Fibroblast of pulmonary artery (primary cell): ENCODE measurements around the gene ZMYM5.
"Not testable (repeated sequence)": the region's sequence is repeated elsewhere in the genome, so short reads cannot be mapped to it uniquely, and the experiment has no call there.

Experiments used
- DNase-seq: peaks from one replicate; pipeline ENCODE4 v3.0.0-alpha.2; 2010; ENCODE audit warnings: low read depth
- H3K4me3 ChIP-seq: replicated peaks from 2 replicates; pipeline ENCODE4 v1.5.1; 2011; ENCODE audit warnings: low read depth, mild to moderate bottlenecking, control low read depth, low read length, moderate library complexity
- TF ChIP-seq, protein P1 (sequence below): IDR thresholded peaks from 2 replicates; pipeline ENCODE4 v1.5.1; 2011; ENCODE audit warnings: mild to moderate bottlenecking, control low read depth, low read length, inconsistent platforms; ENCODE audit errors: missing control alignments

ZMYM5 gene

DNA sequence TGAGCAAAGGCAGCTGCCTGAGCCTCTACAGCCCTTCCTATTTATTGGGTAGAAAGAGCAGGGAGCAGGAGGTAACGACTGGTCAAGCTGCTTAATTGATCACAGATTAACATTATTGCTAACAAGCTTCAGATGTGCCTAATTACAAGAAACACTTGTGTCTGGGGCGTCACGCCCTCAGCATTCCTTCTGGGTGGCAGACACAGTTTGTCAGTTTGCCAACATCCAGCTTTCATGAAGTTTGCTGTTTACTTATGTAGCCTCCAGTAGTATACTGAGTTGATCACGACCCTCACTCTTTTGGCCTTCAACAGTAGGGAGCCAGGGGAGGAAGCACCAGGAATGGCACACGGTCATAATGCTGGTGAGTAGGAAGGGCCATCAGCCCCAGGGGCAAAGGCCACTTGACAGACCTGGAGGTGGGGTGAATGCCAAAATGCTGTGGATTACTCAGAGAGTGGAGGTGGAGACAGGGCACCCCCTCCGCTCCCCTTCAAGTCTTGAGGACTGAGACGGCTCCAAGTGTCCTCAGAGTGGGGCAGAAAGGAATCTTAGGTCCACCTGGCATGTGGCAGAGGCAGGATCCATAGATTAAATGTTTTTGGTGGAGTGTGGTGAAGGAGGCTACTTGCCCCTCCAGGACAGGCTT, 45.8 kb downstream of the ZMYM5 start:
- H3K4me3 ChIP-seq = no peak overlapping the region
- TF ChIP-seq, protein P1, sequence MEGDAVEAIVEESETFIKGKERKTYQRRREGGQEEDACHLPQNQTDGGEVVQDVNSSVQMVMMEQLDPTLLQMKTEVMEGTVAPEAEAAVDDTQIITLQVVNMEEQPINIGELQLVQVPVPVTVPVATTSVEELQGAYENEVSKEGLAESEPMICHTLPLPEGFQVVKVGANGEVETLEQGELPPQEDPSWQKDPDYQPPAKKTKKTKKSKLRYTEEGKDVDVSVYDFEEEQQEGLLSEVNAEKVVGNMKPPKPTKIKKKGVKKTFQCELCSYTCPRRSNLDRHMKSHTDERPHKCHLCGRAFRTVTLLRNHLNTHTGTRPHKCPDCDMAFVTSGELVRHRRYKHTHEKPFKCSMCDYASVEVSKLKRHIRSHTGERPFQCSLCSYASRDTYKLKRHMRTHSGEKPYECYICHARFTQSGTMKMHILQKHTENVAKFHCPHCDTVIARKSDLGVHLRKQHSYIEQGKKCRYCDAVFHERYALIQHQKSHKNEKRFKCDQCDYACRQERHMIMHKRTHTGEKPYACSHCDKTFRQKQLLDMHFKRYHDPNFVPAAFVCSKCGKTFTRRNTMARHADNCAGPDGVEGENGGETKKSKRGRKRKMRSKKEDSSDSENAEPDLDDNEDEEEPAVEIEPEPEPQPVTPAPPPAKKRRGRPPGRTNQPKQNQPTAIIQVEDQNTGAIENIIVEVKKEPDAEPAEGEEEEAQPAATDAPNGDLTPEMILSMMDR = no peak
- no peak for DNase-seq

DNA sequence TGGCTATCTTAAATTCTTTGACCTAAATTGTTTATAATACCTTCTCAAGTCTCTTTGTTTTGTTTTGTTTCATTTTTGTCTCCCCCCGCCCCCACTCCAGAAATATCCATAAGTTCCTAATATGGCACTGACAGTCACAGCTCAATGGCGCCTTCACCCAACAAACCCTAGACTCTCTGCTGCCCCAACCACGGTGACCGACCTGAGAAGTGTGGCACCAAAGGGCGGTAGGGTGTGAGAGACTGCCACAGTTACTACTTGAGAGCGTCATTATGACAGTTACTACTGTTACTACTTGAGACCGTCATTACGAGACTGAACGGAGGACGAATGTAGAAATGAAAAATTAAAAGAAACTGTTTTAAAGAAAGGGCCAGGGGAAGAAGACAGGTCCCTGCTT, 46.3 kb downstream of the ZMYM5 start:
- no peak overlapping the region for H3K4me3 ChIP-seq
- no peak for DNase-seq
- TF ChIP-seq, protein P1 = no peak

DNA sequence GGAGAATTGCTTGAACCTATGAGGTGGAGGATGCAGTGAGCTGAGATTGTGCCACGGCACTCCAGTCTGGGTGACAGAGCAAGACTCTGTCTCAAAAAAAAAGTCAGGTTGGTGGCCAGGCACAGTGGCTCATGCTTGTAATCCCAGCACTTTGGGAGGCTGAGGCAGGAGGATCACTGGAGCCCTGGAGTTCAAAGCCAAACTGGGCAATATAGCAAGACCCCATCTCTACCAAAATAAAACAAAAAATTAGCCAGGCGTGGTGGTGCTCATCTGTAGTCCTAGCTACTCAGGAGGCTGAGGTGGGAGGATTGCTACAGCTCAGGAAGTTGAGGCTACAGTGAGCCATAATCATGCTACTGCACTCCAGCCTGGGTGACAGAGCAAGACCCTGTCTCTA, 47.6 kb downstream of the ZMYM5 start:
- H3K4me3 ChIP-seq, DNase-seq: not testable (repeated sequence)

DNA sequence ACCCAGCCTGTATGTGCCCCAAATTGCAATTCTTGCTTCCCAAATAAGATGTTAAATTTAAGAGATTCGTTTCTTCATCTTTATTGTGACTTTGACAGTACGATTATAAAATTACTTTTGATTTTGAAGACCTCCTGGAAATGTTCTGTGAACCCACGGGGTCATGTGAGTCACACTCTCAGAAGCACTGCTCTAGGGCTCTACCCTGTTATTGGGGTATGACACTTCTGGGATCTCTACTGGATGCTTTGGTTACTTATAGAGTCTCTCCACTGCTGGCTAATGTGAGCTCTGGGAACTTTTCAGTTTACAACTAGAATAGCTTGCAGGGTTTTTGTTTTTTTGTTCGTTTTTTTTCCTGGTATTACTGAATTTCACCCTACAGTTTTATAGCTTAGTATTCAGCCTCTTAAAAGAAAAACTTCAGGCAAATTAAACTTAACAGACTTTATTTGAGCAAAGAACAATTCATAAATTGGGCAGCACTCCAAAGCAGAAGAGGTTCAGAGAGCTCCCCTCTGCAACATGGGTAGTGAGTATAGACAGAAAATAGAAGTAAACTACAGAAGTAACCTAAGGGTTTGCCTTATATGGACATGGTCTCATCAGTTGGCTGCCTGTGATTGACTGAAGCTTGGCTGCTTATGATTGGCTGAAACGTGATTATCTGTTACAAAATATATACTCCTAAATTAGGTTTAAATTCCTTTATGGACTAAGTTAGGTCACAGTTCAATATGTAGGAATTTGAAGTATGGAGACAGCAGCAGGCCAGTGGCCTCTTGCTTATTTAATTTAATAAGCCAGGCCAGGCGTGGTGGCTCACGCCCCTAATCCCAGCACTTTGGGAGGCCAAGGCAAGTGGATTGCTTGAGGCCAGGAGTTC, 52.2 kb downstream of the ZMYM5 start:
- peak; percentile 13 for DNase-seq
- H3K4me3 ChIP-seq = no peak overlapping the region
- TF ChIP-seq, protein P1 = no peak

DNA sequence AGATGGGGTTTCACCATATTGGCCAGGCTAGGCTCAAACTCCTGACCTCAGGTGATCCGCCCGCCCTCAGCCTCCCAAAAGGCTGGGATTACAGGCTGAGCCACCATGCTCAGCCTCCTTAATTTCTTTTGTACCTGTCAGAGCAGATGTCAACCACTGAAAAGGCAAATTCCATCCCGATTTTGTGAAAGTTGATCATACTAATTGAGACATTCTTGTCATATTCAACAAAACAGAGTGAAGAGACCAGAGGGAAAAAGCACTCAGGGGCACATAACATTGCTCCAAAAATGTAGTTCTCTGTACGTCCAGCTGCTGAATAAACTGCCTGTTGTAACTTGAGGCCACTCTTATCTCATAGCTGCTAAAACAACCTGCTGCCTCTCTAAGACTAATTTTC, 53.3 kb downstream of the ZMYM5 start:
- TF ChIP-seq, protein P1 = no peak
- H3K4me3 ChIP-seq = no peak overlapping the region
- no peak for DNase-seq

- no peak for DNase-seq
- TF ChIP-seq, protein P1 = no peak
- H3K4me3 ChIP-seq = no peak overlapping the region
Measured at GRCh38 chr13:19805765-19806164, 57.7 kb downstream of the ZMYM5 start.

DNA sequence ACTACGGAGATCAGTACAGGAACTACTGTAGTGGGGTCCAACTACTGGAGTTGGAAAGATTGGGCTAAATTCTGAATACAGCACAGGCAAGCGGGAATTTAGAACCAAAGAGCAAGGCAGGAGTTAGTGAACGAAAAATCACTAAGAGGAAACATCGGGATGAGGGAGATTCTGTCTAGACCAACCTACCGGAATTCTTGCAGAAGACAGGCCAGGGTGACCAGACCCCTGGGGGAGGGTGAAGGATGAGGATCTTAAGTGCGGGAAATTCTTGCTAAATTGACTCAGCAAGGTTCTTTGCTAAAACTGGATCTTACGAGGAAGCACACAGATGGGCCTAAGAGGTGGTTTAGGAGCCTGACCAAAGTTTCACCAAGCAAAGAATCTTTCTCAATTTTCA, 67.5 kb downstream of the ZMYM5 start:
- DNase-seq = no peak
- H3K4me3 ChIP-seq = no peak overlapping the region
- TF ChIP-seq, protein P1 = no peak
